ENCODE measurements around the gene MTF2. TPM values are rescaled to one million over a fixed set of nuclear protein-coding genes. Genes with fewer than 3 reads are reported as not detected.
"Not testable (repeated sequence)": the region's sequence is repeated elsewhere in the genome, so short reads cannot be mapped to it uniquely, and the experiment has no call there.

MTF2 gene
- total RNA-seq (10 to 100 TPM; 25.1 to 50.5 (median 41.7) TPM), polyA plus RNA-seq (10 to 100 TPM; 16.4 to 19.1 (median 17.4) TPM)
- long read RNA-seq, donor 1, partial matches to known transcripts, result 0 of 1 reads
- long read RNA-seq, donor 1, other reads (novel, unspliced or antisense), result 0 of 1 reads
- long read RNA-seq, donor 2, partial matches to known transcripts, result 0 of 1 reads
- long read RNA-seq, donor 2, other reads (novel, unspliced or antisense), result 0 of 1 reads

- Histone ChIP-seq H3K27me3 (replicated peaks in 1 of 7) (no peaks in the 10 kb centered on the region), H3K4me1 (peaks cover 33 to 54% (median 47%) of the 10 kb centered on the region in 6 donors), H3K36me3 (peaks cover 0 to 15% (median 0%) of the 10 kb centered on the region in 6 donors), H3K27ac (peak within 1 kb of the TSS; percentile 75 to 94 (median 92)), H3K9me3 (peaks cover 0 to 7% (median 5%) of the 10 kb centered on the region in 8 donors), H3K4me3 (peak within 1 kb of the TSS; percentile 64 to 92 (median 76))
- DNase-seq, result peak; percentile 99
- TF ChIP-seq CTCF (IDR thresholded peaks at IDR 0.05 in 8 of 11, conservative IDR thresholded peaks at IDR 0.05 in 3 of 11), result peak in 5 of 11 experiments; percentile 11 to 28 (median 18)
- TF ChIP-seq POLR2AphosphoS5 (IDR thresholded peaks at IDR 0.05), result peak; percentile 98 to 99 (median 98)
- peak; percentile 62 to 97 (median 64) for TF ChIP-seq POLR2A (IDR thresholded peaks at IDR 0.05)
- WGBS, 5 donors, result 0 to 1% (median 0%) methylated on average over 43 to 49 of the region's 49 CpGs
- intact Hi-C loops (cut with DNase I; ENCODE audit: low total_unique reads), result no loop called here
Measured at GRCh38 chr1:93078986-93079654, at the start of gene MTF2. Gene MTF2, plus strand, starts transcription at chr1:93079283. Its CDS starts 244 bp downstream, at chr1:93079527.

GRCh38 chr1:93029317-93029716 is 49.8 kb upstream of the MTF2 start:
- TF ChIP-seq CTCF (IDR thresholded peaks at IDR 0.05 in 8 of 11, conservative IDR thresholded peaks at IDR 0.05 in 3 of 11), result no peak
- no peak for TF ChIP-seq POLR2A (IDR thresholded peaks at IDR 0.05)
- TF ChIP-seq POLR2AphosphoS5 (IDR thresholded peaks at IDR 0.05), result no peak
- Histone ChIP-seq H3K4me1 (peaks cover 0 to 29% (median 11%) of the 10 kb centered on the region in 6 donors), H3K27ac (peak overlapping the region in 2 of 8 donors; percentile 22 to 33), H3K27me3 (replicated peaks in 1 of 7) (no peaks in the 10 kb centered on the region), H3K4me3 (no peak overlapping the region), H3K36me3 (no peaks in the 10 kb centered on the region), H3K9me3 (no peaks in the 10 kb centered on the region)
- WGBS, 5 donors, result 35 to 60% (median 53%) methylated on average over 3 of the region's 3 CpGs
- DNase-seq, result no peak
- intact Hi-C loops (cut with DNase I; ENCODE audit: low total_unique reads), result no loop called here

GRCh38 chr1:93030191-93030590 is 48.9 kb upstream of the MTF2 start:
- H3K9me3 ChIP-seq; intact Hi-C loops (cut with DNase I; ENCODE audit: low total_unique reads): not testable (repeated sequence)
- WGBS, 5 donors, result 62 to 89% (median 78%) methylated on average over 4 of the region's 4 CpGs

DNA sequence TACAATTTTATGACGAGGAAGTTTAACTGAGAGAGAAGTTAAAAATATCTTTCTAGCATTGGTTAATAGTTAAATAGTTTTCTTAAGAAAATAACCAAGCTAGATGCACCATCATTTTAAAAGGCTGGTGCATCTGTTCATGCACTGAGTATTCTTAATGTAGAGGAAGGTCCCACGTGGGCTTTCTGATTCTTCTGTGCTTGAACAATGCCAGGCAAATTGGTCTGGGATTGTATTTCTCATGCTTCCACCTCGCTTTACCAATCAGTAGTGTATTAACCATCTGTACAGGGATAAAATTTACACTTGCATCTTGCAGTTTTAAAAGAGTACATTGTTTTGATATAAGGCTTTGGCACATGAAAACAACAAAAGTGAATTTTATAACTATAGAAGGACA is 47.4 kb upstream of the MTF2 start:
- no peaks in the 10 kb centered on the region for H3K36me3 ChIP-seq
- WGBS, 5 donors, result 71 to 88% (median 78%) methylated on average over 3 of the region's 3 CpGs
- no peaks in the 10 kb centered on the region for H3K9me3 ChIP-seq
- no peak overlapping the region for H3K4me3 ChIP-seq
- no peak overlapping the region for H3K27ac ChIP-seq
- H3K27me3 ChIP-seq (replicated peaks in 1 of 7), result no peaks in the 10 kb centered on the region
- intact Hi-C loops (cut with DNase I; ENCODE audit: low total_unique reads), result no loop called here
- peaks cover 0 to 31% (median 12%) of the 10 kb centered on the region in 6 donors for H3K4me1 ChIP-seq
- no peak for DNase-seq
- TF ChIP-seq POLR2A (IDR thresholded peaks at IDR 0.05), result no peak
- TF ChIP-seq CTCF (IDR thresholded peaks at IDR 0.05 in 8 of 11, conservative IDR thresholded peaks at IDR 0.05 in 3 of 11), result no peak
- no peak for TF ChIP-seq POLR2AphosphoS5 (IDR thresholded peaks at IDR 0.05)

More at GRCh38 chr1:93030191-93030590, 48.9 kb upstream of the MTF2 start:
- H3K27ac ChIP-seq; H3K36me3 ChIP-seq; H3K27me3 ChIP-seq (replicated peaks in 1 of 7); DNase-seq; H3K4me3 ChIP-seq: not testable (repeated sequence)
- peaks cover 0 to 31% (median 12%) of the 10 kb centered on the region in 6 donors for H3K4me1 ChIP-seq
